GM12874 (cell line): ENCODE data around the gene BCL2L15.
A peak's percentile ranks its signal among the peaks of the same experiment; 100 is the strongest.

Experiments
- TF ChIP-seq, protein P1 (sequence below): IDR thresholded peaks from 2 replicates; pipeline ENCODE4 v1.5.1; 2011; ENCODE audit warnings: low read depth, mild to moderate bottlenecking, control low read depth, low read length, moderate library complexity; ENCODE audit not compliant: insufficient read depth

Gene BCL2L15

DNA sequence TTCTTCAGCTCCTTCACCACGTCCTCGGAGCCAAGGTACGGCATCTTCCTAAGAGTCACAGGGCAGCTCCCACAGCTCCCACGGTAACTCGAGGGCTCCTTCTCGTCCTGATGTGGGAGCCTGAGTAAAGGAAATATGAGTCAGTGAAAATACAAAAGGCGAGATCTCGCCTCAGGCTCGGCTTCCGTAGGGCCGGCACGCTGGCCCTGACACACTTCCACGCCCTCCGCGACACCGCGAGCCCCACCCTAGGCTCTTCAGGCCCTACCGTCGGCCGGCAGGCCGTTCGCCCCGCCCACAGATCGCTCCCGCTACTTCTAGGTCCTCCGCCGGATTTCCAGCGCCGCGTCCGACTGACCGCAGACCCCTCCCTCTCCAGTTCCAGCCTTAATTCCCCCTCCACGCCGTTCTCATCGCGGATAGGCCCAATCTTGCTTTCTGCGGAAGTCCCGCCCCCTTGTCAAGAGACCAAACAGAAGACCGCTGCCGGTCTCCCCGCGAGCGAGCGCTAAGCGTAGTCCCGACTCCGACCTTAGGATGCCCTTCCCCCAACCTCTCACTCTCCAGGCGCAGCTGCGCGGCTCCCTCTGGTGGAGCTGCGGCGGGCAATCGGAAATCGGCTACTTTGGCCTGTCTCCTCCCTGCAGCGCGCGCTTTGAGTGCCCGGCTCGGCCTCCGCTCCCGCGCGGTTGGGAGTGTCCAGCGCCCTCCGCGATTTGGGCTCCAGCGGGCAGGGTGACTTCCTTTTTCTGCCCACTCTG is 17.5 kb upstream of the BCL2L15 start, which contains the start of the genes AP4B1 and DCLRE1B:
Gene AP4B1 (minus strand): TSS at position 126 of the 761 bp plus-strand sequence. CDS start 82 bp downstream, at position 44.
Gene DCLRE1B (plus strand): TSS at position 653 of the 761 bp plus-strand sequence. CDS start 261 bp downstream, outside the sequence.
- TF ChIP-seq, protein P1, sequence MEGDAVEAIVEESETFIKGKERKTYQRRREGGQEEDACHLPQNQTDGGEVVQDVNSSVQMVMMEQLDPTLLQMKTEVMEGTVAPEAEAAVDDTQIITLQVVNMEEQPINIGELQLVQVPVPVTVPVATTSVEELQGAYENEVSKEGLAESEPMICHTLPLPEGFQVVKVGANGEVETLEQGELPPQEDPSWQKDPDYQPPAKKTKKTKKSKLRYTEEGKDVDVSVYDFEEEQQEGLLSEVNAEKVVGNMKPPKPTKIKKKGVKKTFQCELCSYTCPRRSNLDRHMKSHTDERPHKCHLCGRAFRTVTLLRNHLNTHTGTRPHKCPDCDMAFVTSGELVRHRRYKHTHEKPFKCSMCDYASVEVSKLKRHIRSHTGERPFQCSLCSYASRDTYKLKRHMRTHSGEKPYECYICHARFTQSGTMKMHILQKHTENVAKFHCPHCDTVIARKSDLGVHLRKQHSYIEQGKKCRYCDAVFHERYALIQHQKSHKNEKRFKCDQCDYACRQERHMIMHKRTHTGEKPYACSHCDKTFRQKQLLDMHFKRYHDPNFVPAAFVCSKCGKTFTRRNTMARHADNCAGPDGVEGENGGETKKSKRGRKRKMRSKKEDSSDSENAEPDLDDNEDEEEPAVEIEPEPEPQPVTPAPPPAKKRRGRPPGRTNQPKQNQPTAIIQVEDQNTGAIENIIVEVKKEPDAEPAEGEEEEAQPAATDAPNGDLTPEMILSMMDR, result peak; percentile 62

DNA sequence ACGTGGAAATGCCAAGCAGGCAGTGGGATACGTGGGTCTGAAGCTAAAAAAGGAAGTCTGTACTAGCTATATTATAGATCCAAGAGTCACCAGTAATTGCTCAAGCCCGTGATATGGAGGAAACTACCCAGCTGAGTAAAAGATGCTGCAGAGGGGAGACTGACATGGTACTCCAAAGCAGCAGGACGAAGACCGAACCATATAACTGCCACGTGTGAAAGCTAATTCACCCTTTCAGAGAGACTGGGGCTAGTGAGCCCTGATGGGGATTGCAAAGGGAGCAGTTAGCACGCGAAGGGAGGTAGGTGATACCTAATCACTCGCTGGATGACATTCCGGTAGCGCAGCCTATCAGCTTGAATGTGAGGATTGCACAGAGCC is 16.9 kb upstream of the BCL2L15 start:
- TF ChIP-seq, protein P1, result no peak

DNA sequence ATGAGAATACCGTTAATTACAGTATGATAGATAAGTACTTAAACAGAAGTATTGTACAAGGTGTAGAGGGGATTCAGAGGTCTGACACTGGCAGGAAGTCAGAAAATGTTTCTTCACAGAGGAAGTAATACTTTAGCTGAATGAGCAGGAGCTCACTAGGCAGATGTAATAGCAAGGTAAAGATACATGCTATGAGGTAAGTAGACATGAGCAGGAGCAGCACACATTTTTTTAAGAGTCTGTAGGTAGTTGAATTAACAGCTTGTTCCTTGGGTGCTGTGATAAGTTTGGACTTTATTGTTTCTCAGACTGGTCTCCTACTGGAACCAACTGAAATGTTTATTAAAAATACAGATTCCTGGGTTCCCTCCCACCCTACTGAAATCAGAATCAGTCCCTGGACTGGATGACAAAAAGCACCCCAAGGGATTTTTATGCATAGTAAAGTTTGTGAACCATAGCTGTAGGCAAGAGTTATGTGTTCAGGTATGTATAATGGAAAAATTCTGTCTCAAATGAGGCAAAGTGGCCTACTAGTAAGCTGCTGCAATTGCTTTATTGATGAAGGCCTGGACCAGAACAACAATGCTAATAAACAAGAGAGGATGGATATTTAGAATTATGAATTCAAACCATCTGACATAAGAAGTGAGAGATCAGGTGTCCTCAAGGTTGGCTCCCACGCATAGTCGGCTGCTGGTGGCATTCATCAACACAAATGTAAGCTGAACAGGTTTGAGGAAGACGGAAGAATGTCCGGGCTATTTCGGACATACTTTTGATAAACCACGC is 16.3 kb upstream of the BCL2L15 start:
- TF ChIP-seq, protein P1, result no peak

DNA sequence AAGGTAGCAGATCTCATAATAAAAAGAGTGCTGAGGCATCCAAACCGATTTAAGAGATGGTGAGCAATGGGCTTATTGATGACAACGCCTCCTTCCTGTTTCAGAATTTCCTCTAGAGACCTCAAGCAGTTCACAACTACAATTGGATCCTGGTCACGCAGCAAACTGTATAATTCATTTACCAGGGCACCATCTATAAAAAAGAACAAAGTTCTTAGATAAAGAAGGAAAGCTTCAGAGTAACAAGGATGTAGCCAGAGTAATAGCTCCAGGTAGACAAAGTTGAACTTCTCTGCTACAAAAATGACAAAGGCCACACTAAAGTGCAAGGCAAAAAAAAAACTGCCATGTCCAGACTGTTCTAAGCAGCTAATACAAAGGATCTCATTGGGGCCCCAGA is 13.8 kb upstream of the BCL2L15 start:
- TF ChIP-seq, protein P1, result no peak

DNA sequence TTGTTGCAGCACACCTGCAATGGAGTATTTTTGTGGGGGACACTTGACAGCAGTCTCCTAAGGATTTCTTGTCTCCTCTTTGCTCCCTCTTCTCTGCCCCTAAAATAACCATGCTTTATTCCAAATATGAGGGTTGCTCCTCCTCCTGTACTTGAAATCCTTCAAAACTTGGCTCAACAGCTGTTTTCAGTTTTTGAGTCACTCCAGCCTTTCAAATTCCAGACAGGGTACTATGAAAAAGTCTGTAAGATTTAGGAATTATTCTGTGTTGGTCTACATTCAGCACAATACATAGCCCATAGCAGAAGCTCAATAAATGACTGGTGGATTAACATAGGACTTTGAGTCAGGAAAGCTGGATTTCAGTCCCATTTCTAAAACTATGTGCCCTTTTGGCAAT is 11.7 kb upstream of the BCL2L15 start:
- TF ChIP-seq, protein P1, result no peak

DNA sequence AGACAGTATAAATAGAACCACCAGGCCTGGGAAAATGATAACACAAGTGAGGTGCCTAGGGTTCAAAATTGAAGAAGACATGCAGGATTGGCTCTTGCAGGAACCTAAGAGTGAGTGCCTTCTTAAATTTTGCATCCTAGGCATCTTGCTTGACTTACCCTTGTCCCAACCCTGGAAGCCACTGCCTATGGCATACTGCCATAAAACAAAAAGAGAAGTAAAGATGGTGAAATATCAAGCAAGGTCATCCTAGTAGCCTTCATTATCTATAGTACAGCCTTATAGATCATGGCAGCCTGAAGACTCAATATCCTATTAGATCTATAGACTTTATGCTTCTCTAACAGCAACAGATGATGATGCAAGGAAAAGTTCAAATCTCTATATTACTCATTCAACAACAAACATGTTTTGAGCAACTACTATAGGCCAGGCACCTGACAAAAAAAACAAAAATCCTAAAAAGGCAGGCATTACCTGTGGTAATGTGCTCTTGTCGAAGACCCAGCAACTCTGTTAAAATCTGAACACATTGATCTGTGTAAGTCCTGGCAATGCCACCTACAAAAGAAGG is 10.9 kb upstream of the BCL2L15 start:
- TF ChIP-seq, protein P1, result no peak

- TF ChIP-seq, protein P1, result no peak
These were observed 8.6 kb upstream of the BCL2L15 start for GRCh38 chr1:113895961-113896360.
